Trophoblast cell (in vitro differentiated cells and primary cell): Measurements from ENCODE around the gene TRIM7.

Experiments used
- DNase-seq, 2 donors: peaks; one replicate each; pipeline ENCODE4 v3.0.0-alpha.2; 2016
- H2AFZ ChIP-seq: 2 replicates; pipeline ENCODE4 v1.6.1; 2013; ENCODE audit warnings: low read length, moderate library complexity, mild to moderate bottlenecking; ENCODE audit not compliant: insufficient read depth, poor library complexity
- H2AK5ac ChIP-seq: 2 replicates; pipeline ENCODE4 v1.6.1; 2013; ENCODE audit warnings: mild to moderate bottlenecking, low read length
- H2BK120ac ChIP-seq: 2 replicates; pipeline ENCODE4 v1.6.1; 2013; ENCODE audit warnings: low read length, mild to moderate bottlenecking, moderate library complexity; ENCODE audit not compliant: insufficient read depth, poor library complexity
- H2BK12ac ChIP-seq: 2 replicates; pipeline ENCODE4 v1.6.1; 2013; ENCODE audit warnings: mild to moderate bottlenecking, low read length, moderate library complexity
- H2BK5ac ChIP-seq: 2 replicates; pipeline ENCODE4 v1.6.1; 2013; ENCODE audit warnings: low read length, low read depth, moderate library complexity, mild to moderate bottlenecking; ENCODE audit not compliant: poor library complexity
- H3K14ac ChIP-seq: 2 replicates; pipeline ENCODE4 v1.6.1; 2013; ENCODE audit warnings: mild to moderate bottlenecking, low read length
- H3K18ac ChIP-seq: 2 replicates; pipeline ENCODE4 v1.6.1; 2013; ENCODE audit warnings: mild to moderate bottlenecking, low read length
- H3K23ac ChIP-seq: 2 replicates; pipeline ENCODE4 v1.6.1; 2013; ENCODE audit warnings: low read length
- H3K27ac ChIP-seq: 2 replicates; pipeline ENCODE4 v1.5.1; 2013; ENCODE audit warnings: low read depth, mild to moderate bottlenecking, inconsistent platforms, low read length, moderate library complexity
- H3K27me3 ChIP-seq: 2 replicates; pipeline ENCODE4 v1.6.1; 2013; ENCODE audit warnings: inconsistent platforms, mild to moderate bottlenecking, low read length, moderate library complexity; ENCODE audit not compliant: insufficient read depth
- H3K36me3 ChIP-seq, 2 experiments: 1 replicate in 1 of 2; 2 replicates in 1 of 2; pipeline ENCODE4 v1.6.1; 2013; ENCODE audit warnings: low read length in 2 of 2, mild to moderate bottlenecking in 2 of 2, moderate library complexity in 1 of 2; ENCODE audit not compliant: insufficient read depth in 2 of 2, control insufficient read depth in 1 of 2
- H3K4ac ChIP-seq: 2 replicates; pipeline ENCODE4 v1.6.1; 2013; ENCODE audit warnings: low read depth, mild to moderate bottlenecking, low read length, moderate library complexity
- H3K4me1 ChIP-seq, 2 experiments: 1 replicate in 1 of 2; 2 replicates in 1 of 2; pipeline ENCODE4 v1.6.1; 2013; ENCODE audit warnings: low read length in 2 of 2, mild to moderate bottlenecking in 2 of 2, moderate library complexity in 1 of 2; ENCODE audit not compliant: insufficient read depth in 2 of 2, control insufficient read depth in 1 of 2
- H3K4me2 ChIP-seq: 2 replicates; pipeline ENCODE4 v1.6.1; 2013; ENCODE audit warnings: inconsistent platforms, mild to moderate bottlenecking, low read length, moderate library complexity
- H3K4me3 ChIP-seq: 2 replicates; pipeline ENCODE4 v1.5.1; 2013; ENCODE audit warnings: mild to moderate bottlenecking, low read depth, low read length, inconsistent platforms
- H3K79me1 ChIP-seq: one replicate; pipeline ENCODE4 v1.6.1; 2013; ENCODE audit warnings: low read length
- H3K79me2 ChIP-seq: 2 replicates; pipeline ENCODE4 v1.6.1; 2013; ENCODE audit warnings: low read length, mild to moderate bottlenecking; ENCODE audit not compliant: control insufficient read depth, insufficient read depth, poor library complexity
- H3K9ac ChIP-seq: 2 replicates; pipeline ENCODE4 v1.6.1; 2013; ENCODE audit warnings: mild to moderate bottlenecking, low read length
- H3K9me3 ChIP-seq: 2 replicates; pipeline ENCODE4 v1.6.1; 2013; ENCODE audit warnings: low read depth, mild to moderate bottlenecking, control low read depth, inconsistent platforms, low read length; ENCODE audit not compliant: insufficient read depth
- H4K12ac ChIP-seq: 2 replicates; pipeline ENCODE4 v1.6.1; 2013; ENCODE audit warnings: low read depth, mild to moderate bottlenecking, low read length, moderate library complexity
- H4K8ac ChIP-seq: 2 replicates; pipeline ENCODE4 v1.6.1; 2013; ENCODE audit warnings: low read depth, mild to moderate bottlenecking, low read length, moderate library complexity
- H4K91ac ChIP-seq: one replicate; pipeline ENCODE4 v1.6.1; 2013; ENCODE audit warnings: low read depth, mild to moderate bottlenecking, low read length, moderate library complexity
- WGBS: extraction: QIAGEN DNeasy Blood & Tissue Kit; methylation state at CpG from one replicate; pipeline ENCODE4 v1.1.7; 2013; ENCODE audit warnings: missing lambda C conversion rate; ENCODE audit not compliant: insufficient read length, insufficient coverage; ENCODE audit errors: extremely low coverage; 5-methylcytosine and 5-hydroxymethylcytosine counted together

TRIM7 gene

DNA sequence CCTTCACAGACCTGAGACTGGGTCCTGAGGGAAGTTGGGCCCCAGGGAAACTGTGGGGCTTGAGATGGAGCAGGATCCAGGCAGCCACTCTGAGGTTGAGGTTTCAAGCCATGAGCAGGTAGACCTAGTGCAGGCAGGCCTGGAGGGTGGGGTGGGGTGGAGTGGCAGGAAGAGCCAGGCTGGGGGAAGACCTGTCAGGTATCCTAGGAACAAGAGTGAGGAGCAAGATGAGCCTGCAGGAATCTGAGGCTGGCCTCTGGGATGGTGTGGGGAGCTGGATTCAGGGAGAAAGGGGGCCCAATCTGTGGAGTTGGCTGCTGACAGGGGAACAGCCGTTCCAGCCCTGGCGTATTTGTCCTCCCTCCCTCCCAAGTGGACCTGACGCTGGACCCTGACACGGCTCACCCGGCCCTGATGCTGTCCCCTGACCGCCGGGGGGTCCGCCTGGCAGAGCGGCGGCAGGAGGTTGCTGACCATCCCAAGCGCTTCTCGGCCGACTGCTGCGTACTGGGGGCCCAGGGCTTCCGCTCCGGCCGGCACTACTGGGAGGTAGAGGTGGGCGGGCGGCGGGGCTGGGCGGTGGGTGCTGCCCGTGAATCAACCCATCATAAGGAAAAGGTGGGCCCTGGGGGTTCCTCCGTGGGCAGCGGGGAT is 28.9 kb upstream of the TRIM7 start:
- DNase-seq: no peak
- H3K36me3 ChIP-seq: peaks cover 58 to 83% of the 10 kb centered on the region in 2 experiments
- no peaks in the 10 kb centered on the region for H3K79me1 ChIP-seq
- no peak overlapping the region for H3K4ac ChIP-seq
- H4K12ac ChIP-seq: no peak overlapping the region
- no peaks in the 10 kb centered on the region for H3K9me3 ChIP-seq
- H3K18ac ChIP-seq: no peak overlapping the region
- H2AK5ac ChIP-seq: no peak overlapping the region
- no peaks in the 10 kb centered on the region for H3K27me3 ChIP-seq
- no peak overlapping the region for H2AFZ ChIP-seq
- H3K79me2 ChIP-seq: no peaks in the 10 kb centered on the region
- H4K8ac ChIP-seq: no peak overlapping the region
- H2BK12ac ChIP-seq: no peak overlapping the region
- no peak overlapping the region for H2BK120ac ChIP-seq
- no CpG with 5 or more reads among the region's 24 CpGs for WGBS
- H3K14ac ChIP-seq: no peak overlapping the region
- H2BK5ac ChIP-seq: no peak overlapping the region
- H4K91ac ChIP-seq: no peak overlapping the region
- no peak overlapping the region for H3K4me2 ChIP-seq
- no peak overlapping the region for H3K27ac ChIP-seq
- H3K23ac ChIP-seq: no peak overlapping the region
- H3K4me1 ChIP-seq: no peaks in the 10 kb centered on the region
- no peak overlapping the region for H3K9ac ChIP-seq
- H3K4me3 ChIP-seq: no peak overlapping the region

DNA sequence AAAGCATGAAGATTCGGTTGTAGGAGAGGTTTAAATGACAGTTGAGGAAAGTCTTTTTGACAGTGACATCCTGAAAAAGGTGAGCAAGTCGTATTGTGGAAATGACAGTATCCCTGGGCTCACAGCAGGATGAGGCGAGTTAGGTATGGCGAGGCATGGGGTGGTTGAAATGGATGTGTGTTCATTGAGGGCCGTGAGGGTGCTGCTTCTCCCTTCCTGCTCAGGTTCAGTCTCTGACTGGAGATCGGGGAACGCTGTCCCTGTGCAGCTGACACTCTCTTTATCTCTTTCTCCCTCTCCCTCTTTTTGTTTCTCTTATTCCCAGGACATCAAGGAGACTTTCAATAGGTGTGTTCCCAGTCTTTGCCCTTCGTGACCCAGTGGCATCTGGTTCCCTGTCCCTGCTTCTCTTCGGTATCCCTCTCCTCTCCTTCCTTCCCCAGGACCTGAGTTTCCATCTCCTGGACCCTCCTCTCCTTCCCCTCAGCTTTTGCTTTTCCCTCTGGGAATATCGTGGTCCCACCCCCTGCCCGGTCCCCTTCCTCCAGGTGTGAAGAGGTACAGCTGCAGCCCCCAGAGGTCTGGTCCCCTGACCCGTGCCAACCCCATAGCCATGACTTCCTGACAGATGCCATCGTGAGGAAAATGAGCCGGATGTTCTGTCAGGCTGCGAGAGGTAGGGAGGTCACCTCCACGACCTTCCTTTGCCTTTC is 28.2 kb upstream of the TRIM7 start:
- Histone ChIP-seq H3K9ac (no peak overlapping the region), H2BK120ac (no peak overlapping the region), H3K18ac (no peak overlapping the region), H4K91ac (no peak overlapping the region), H3K4me3 (no peak overlapping the region), H2AK5ac (no peak overlapping the region), H3K36me3 (peaks cover 53 to 77% of the 10 kb centered on the region in 2 experiments), H3K4me1 (no peaks in the 10 kb centered on the region), H2BK12ac (no peak overlapping the region), H2BK5ac (no peak overlapping the region), H3K79me1 (no peaks in the 10 kb centered on the region), H3K27me3 (no peaks in the 10 kb centered on the region), H3K9me3 (no peaks in the 10 kb centered on the region), H3K4me2 (no peak overlapping the region), H3K79me2 (no peaks in the 10 kb centered on the region), H2AFZ (no peak overlapping the region), H4K8ac (no peak overlapping the region), H3K4ac (no peak overlapping the region), H3K23ac (no peak overlapping the region), H3K27ac (no peak overlapping the region), H4K12ac (no peak overlapping the region), H3K14ac (no peak overlapping the region)
- WGBS: no CpG with 5 or more reads among the region's 16 CpGs
- no peak for DNase-seq

GRCh38 chr5:181232593-181232992 is 27.6 kb upstream of the TRIM7 start:
- Histone ChIP-seq H3K14ac (no peak overlapping the region), H3K4me3 (no peak overlapping the region), H3K9ac (no peak overlapping the region), H4K91ac (no peak overlapping the region), H2AFZ (no peak overlapping the region), H2BK5ac (no peak overlapping the region), H3K27ac (no peak overlapping the region), H3K18ac (no peak overlapping the region), H2BK12ac (no peak overlapping the region), H3K36me3 (peaks cover 49 to 73% of the 10 kb centered on the region in 2 experiments), H4K12ac (no peak overlapping the region), H3K79me2 (no peaks in the 10 kb centered on the region), H2AK5ac (no peak overlapping the region), H3K27me3 (no peaks in the 10 kb centered on the region), H3K9me3 (no peaks in the 10 kb centered on the region), H3K79me1 (no peaks in the 10 kb centered on the region), H3K4me2 (no peak overlapping the region), H3K23ac (no peak overlapping the region), H3K4ac (no peak overlapping the region), H4K8ac (no peak overlapping the region), H2BK120ac (no peak overlapping the region), H3K4me1 (no peaks in the 10 kb centered on the region)
- no CpG with 5 or more reads among the region's 18 CpGs for WGBS
- DNase-seq: no peak

- Histone ChIP-seq H3K4ac (no peak overlapping the region), H4K8ac (no peak overlapping the region), H3K79me1 (no peaks in the 10 kb centered on the region), H3K36me3 (peaks cover 38 to 65% of the 10 kb centered on the region in 2 experiments), H3K23ac (no peak overlapping the region), H3K4me1 (no peaks in the 10 kb centered on the region), H3K4me3 (no peak overlapping the region), H3K9me3 (no peaks in the 10 kb centered on the region), H3K79me2 (no peaks in the 10 kb centered on the region), H3K18ac (no peak overlapping the region), H2AFZ (no peak overlapping the region), H4K12ac (no peak overlapping the region), H3K4me2 (no peak overlapping the region), H2AK5ac (no peak overlapping the region), H3K9ac (no peak overlapping the region), H2BK5ac (no peak overlapping the region), H4K91ac (no peak overlapping the region), H2BK120ac (no peak overlapping the region), H3K27ac (no peak overlapping the region), H3K14ac (no peak overlapping the region), H3K27me3 (no peaks in the 10 kb centered on the region), H2BK12ac (no peak overlapping the region)
- DNase-seq: no peak
- no CpG with 5 or more reads among the region's 7 CpGs for WGBS
Observed at GRCh38 chr5:181231432-181231831, 26.4 kb upstream of the TRIM7 start.
